Measurements from ENCODE around the gene DSCAML1.
A peak's percentile ranks its signal among the peaks of the same experiment; 100 is the strongest.
"Not testable (repeated sequence)": the region's sequence is repeated elsewhere in the genome, so short reads cannot be mapped to it uniquely, and the experiment has no call there.

The DSCAML1 gene

DNA sequence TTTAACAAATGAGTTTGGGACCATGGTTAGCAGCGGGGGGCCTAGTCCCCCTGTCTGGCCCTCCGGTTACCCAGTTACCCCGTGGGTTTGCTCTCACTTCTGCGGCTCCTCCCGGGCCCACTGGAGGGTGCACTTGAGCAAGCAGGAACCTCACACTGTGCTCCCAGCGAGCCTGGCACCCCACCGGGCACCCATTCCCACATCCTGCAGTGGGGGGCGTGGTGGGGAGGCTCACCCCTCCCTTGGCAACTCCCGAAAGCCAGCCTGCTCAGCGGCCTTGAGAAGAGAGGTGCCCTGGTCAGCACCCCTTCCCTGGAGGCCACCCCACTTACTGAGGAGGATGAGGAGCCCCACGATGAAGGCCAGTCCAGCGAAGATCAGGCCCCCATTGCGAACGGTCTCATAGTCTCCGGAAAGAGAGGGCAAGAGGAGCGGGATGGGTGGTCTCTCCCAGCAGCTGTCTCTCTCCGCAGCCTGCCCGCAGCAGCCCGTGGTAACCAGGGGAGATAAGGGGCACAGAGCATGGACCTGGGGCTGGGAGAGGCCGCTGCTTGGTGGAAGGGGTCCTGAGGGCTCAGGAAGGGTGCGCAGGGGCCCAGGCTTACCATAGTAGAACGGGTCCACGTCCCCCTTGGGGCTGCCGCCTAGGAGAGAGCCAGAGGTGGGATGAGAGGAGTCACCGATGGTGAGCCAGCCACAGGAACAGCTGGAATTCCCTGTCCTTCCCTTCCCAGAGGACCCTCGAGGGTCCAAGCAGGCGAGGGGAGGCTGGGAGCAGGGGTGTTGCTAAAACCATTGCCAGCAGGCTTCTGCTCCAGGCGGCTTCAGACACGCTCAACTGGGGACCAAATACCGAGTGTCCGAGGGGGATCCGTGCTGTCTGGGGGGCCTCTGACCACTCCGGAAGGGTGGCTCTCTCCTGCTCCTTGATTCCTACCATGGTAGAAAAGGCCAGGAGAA, 25.3 kb upstream of the DSCAML1 start:
- Histone ChIP-seq H3K4me3 (no peak overlapping the region), H3K27ac (no peak overlapping the region)

GRCh38 chr11:117821431-117821830, 24.4 kb upstream of the DSCAML1 start:
- H3K27ac ChIP-seq: no peak overlapping the region
- H3K4me3 ChIP-seq: no peak overlapping the region

- Histone ChIP-seq H3K27ac (no peak overlapping the region), H3K4me3 (no peak overlapping the region)
Observed at GRCh38 chr11:117820516-117820915, 23.5 kb upstream of the DSCAML1 start.

DNA sequence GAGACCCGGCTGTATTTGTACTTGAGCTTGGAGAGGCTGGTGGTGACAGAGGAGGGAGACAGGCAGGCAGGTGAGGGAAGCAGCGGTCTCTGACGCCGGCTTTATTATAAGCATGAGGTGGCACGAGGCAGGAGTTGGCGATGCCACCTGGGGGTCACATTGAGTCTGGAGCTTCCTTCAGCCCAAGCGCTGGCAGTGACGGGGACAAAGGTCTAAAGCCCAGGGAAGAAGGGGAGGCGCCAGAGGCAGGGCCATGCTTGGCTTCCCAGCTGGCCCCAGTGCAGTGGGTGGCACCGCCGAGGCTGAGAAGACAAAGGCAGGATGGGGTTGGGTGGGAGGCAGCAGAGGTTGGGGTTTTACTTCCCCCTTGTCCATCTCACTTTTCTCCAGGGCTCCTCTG, 23.1 kb upstream of the DSCAML1 start:
- no peak overlapping the region for H3K27ac ChIP-seq

GRCh38 chr11:117819096-117820040, 22.4 kb upstream of the DSCAML1 start:
- peak overlapping the region in 1 of 21 experiments; percentile 94 for H3K27ac ChIP-seq
- no peak overlapping the region for H3K4me3 ChIP-seq

More for the DNA sequence above, 23.1 kb upstream of the DSCAML1 start:
- H3K4me3 ChIP-seq: no peak overlapping the region

DNA sequence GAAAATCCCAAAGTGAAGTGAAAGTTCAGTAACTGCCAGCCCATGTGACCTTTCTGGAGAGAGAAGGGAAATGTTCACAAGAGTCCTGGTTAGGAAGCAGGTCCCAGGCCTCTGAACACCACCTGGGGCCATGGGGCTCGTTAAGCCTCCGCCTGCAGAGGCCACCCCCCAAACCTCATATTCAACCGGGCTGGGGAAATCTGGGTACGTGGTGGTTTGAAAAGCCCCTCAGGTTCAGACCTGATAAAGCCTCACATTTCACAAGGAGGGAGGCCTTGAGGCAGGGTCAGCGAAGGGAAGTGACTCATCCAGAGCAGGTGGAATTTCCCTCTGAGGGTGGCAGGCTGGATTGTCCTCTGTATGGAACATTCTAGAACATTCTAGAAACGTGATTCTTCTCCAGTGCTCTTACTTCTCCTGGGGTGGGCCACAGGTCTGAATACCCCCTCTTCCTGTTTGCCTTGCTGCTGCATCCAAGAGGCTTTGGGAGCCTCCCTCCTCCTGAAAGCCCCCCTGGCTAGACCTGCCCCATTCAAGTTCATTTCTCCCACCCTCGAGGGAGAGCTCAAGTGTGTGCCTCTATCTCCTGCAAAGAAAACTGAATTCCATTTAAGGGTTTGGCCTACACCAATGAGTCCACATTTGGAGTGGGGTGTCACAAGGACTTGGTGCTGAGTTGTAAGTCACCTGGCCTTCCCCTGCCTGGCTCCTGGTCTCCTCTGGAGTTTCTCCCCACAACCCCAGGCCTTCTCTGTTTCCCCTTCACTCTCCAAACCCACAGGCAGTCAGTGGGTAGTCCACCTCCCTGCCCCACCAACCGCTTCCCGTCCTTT, 21.2 kb upstream of the DSCAML1 start:
- no peak overlapping the region for H3K4me3 ChIP-seq
- H3K27ac ChIP-seq: peak overlapping the region in 8 of 21 experiments; percentile 26 to 94 (median 48)

DNA sequence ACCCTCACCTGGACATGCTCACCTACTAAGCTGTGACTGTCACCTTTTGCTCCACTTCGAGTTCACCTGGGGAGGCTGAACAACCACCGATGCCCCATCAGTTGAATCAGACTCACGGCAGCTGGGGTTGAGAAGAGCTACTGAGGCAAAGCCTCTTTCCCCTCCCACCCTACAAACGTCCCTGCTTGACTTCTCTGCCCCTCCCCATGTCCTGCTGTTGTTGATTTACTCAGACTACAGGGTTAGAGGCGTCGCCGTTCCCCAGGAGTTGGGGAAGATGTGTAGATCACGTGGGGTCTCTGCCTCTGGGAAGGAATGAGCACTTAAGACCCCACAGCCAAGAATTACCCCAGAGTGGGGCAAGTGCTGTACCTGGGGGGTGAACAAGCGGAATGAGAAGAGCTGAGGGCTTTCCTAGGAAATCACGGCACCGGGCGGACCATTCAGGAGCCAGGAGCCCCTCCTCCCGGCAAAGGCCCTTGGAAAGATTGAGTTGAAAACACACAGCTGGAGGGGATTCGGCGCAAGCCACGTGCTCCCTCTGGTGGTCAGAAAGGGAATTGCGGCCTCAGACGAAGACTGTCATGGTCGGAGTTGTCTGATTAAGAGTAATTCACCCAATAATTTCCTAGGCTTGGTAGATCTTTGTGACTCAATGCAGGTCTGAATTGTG, 20.5 kb upstream of the DSCAML1 start:
- H3K4me3 ChIP-seq: peak overlapping the region in 1 of 7 experiments; percentile 19
- peak overlapping the region in 16 of 21 experiments; percentile 18 to 94 (median 68) for H3K27ac ChIP-seq

DNA sequence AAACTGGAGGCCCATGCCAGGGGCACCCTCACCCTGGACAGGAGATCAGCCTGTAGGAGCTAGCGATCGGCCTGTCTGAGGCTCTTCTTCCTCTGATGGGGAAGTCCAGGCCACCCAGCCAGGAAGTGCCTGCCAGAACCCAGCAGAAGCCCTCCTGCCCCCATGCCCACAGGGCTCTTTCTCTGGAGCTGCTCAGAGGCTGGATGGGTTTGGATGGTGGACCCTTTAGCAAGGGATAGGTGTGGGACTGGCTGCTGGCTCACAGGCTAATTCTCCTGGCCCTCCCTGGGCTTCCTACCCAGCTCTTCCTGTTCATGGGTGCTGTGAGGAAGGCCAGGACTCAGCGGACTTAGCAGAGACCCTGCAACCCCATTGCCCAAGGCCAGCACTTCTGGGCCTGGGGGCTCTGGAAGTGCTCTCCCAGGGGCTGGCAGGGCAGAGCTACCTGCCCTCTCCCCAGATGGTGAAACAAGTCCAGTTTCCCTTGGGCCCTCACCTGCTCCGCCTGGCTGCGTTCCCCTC, 19.9 kb upstream of the DSCAML1 start:
- peak overlapping the region in 16 of 21 experiments; percentile 18 to 94 (median 68) for H3K27ac ChIP-seq
- peak overlapping the region in 1 of 7 experiments; percentile 19 for H3K4me3 ChIP-seq

- H3K27ac ChIP-seq: peak overlapping the region in 18 of 21 experiments; percentile 18 to 94 (median 68)
Observed at GRCh38 chr11:117816151-117816741, 19.2 kb upstream of the DSCAML1 start.

GRCh38 chr11:117815262-117815803, 18.3 kb upstream of the DSCAML1 start:
- peak overlapping the region in 20 of 21 experiments; percentile 14 to 94 (median 66) for H3K27ac ChIP-seq

More at GRCh38 chr11:117816151-117816741, 19.2 kb upstream of the DSCAML1 start:
- peak overlapping the region in 1 of 7 experiments; percentile 19 for H3K4me3 ChIP-seq

DNA sequence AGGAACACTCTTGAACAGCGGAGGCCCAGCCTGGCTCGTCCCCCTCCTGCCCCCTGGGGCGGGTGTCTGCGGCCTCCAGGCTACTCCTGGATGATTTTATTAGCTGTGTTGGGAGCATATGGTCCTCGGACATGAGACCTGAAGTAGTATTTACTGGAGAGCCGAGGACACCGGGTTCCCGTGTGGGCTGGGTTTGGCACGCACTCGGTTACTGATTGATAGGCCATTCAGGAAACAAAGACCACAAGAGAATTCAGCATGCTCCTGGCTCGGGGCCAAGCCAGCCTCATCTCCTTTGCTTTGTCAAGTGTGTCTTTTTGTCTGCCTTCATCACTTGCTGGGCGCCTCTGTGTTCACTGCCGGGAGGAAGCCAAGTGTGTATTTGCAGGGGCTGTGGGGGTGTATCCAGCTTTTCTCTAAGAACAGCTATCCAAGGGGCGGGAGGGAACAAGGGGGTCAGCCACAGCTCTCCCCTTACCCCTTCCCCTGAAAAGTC, 17.8 kb upstream of the DSCAML1 start:
- peak overlapping the region in 18 of 21 experiments; percentile 14 to 94 (median 66) for H3K27ac ChIP-seq
- no peak overlapping the region for H3K4me3 ChIP-seq

More at GRCh38 chr11:117815262-117815803, 18.3 kb upstream of the DSCAML1 start:
- no peak overlapping the region for H3K4me3 ChIP-seq

DNA sequence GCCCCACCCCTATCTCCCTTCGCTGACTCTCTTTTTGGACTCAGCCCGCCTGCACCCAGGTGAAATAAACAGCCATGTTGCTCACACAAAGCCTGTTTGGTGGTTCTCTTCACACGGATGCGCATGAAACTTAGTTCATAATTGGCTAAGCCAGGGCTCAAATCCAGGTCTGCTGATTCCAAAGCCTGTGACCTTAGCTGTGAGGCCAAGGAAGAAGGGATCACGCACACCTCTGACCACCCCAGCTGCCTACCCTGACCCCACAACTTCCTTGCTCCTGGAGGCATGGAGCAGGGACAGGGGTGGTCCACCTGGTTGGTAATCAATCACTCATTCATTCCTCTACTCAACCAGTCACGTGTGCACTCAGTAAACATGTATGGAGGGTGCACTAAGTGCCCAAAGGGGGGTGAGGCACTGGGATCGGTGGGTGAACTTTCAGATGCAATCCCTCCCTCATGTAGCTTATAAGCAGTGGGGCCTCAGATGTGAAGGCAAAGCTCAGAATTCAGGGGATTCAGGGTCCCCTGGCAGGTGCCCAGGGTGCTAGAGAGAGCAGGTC, 17.3 kb upstream of the DSCAML1 start:
- H3K27ac ChIP-seq: peak overlapping the region in 10 of 21 experiments; percentile 23 to 94 (median 78)
- H3K4me3 ChIP-seq: no peak overlapping the region

DNA sequence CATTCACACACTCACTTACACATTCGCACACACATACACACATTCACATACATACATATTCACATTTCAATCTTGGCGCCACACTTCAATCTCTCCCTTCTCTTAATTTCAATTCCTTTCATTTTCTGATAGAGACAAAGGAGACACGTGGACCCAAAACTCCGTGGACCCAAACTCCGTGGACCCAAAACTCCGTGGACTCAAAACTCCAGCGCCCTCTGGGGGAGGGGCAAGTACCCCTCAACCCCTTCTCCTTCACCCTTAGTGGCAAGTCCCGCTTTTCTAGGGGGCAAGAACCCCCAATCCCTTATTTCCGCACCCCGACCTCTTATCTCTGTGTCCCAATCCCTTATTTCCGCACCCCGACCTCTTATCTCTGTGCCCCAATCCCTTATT, 13.0 kb upstream of the DSCAML1 start:
- not testable (repeated sequence) for H3K27ac ChIP-seq, H3K4me3 ChIP-seq

- H3K4me3 ChIP-seq: no peak overlapping the region
- peak overlapping the region in 2 of 21 experiments; percentile 13 to 32 for H3K27ac ChIP-seq
Observed at GRCh38 chr11:117809236-117810055, 12.4 kb upstream of the DSCAML1 start.

- Histone ChIP-seq H3K27ac (peak overlapping the region in 1 of 21 experiments; percentile 13), H3K4me3 (no peak overlapping the region)
Observed at GRCh38 chr11:117808784-117809183, 11.8 kb upstream of the DSCAML1 start.
